Epidermal melanocyte (primary cell): ENCODE results near the gene SGPL1.
A peak's percentile ranks its signal among the peaks of the same experiment; 100 is the strongest.
"Not testable (repeated sequence)": the region's sequence is repeated elsewhere in the genome, so short reads cannot be mapped to it uniquely, and the experiment has no call there.

Experiments
- DNase-seq: peaks from one replicate; pipeline ENCODE4 v3.0.0; 2011; ENCODE audit warnings: low spot score; ENCODE audit not compliant: insufficient read length

The SGPL1 gene

DNA sequence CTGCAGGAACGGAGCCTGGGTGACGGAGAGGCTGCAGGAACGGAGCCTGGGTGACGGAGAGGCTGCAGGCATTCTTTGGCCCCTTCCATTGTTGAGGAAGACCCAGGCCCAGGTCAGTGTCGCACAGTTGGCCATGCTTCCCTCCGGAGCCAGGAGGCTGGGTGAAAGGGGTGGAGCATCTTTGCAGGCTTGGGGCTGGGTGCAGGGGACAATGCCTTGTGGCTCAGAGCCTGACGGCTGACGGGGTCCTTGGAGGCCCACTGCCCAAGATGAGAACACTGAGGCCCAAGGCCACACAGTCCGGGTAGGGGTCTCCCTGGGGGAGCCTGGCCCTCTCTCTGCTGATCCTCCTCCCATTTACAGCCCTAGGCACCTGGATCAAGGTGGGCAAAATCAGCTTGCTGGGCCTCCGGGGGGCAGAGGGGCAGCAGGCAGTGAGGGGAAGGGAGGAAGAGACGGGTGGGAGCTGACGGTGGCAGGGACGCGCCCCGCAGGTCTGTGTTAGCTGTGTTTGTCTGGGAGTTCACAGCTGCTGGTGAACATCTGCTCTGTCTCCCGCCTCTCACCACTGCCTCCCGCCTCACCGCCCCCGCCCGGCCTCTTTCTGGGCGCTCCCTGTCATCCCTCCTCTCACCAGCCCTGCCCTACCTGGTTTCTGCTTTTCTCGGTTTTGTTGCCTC, 103.2 kb downstream of the SGPL1 start:
- no peak for DNase-seq

GRCh38 chr10:70919906-70920305, 104.2 kb downstream of the SGPL1 start:
- not testable (repeated sequence) for DNase-seq

DNA sequence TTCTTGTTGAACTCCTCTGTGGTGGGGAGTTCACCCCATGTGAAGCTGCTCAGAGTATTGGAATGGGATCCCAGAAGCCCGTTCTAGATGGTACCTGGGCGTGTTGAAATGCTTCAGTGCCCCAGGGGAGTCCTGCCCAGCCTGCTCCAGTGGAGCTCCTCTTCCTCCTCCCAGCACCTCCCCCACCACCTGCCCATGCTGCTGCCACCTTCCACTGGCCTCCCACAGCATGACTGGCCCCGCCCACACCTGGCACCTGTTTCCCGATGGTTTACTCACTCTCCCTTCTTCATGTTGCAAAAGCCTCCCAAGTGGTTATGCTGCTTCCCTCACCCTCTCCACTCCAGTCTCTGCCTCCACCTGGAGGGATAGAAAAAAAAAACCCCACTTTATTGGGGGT, 104.8 kb downstream of the SGPL1 start:
- no peak for DNase-seq

GRCh38 chr10:70921285-70921684, 105.5 kb downstream of the SGPL1 start:
- no peak for DNase-seq

DNA sequence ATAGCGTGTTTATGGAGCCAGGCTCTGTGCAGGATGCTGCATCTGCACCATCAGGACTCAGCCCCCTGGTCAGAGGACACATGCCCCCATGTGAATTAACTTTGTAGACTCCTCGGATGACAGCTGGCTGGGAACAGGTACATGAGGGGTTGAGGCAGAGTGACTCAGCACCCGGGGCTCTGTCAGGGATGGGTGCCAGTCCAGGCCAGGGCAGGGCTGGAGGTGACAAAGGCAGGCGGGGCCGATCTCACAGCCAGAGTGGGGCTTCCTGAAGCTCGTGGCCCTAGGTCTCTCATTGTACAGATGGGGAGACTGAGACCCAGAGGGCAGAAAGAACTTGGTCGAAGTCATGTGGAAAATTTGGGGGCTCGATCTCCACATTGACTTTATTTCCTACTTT, 107.9 kb downstream of the SGPL1 start:
- DNase-seq = no peak

GRCh38 chr10:70925377-70926225, 109.9 kb downstream of the SGPL1 start:
- DNase-seq = peak; percentile 53

- no peak for DNase-seq
These were observed 110.7 kb downstream of the SGPL1 start for GRCh38 chr10:70926226-70927000.

DNA sequence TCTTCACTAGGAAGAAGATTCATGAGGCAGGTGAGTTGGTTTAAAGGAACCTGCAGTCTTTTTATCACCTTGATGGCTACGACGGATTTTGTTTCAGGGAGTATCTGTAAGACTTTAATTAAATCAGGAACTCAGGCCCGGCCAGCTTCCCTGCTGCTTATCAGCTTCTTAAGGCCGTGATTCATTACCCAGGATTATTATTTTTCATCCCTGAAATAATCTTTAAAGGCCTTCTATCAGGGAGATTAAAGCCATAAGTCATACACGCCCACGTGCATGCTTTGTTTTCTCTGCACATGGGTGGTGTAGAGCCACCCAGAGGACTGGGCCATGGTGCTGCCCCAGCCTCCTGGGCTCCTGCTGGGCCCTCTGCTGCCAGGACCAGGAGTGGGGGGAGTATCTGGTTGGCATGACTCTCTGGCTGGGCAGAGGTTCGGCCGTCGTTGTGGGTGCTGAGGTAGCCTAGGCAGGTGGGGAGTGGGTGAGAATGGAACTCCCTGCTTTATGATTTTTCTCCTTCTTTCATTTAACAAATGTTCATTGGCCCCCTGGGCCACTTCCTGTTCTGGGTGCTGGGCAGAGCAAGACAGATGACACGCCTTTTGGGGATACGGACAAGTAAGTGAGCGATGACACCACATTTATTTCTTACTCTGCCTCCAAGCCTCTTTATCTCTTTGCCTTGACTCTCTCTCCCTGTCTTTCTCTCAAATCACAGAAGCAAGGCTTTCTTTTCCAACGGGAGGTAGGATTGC, 111.6 kb downstream of the SGPL1 start:
- no peak for DNase-seq

GRCh38 chr10:70928140-70928539, 112.4 kb downstream of the SGPL1 start:
- DNase-seq = no peak

DNA sequence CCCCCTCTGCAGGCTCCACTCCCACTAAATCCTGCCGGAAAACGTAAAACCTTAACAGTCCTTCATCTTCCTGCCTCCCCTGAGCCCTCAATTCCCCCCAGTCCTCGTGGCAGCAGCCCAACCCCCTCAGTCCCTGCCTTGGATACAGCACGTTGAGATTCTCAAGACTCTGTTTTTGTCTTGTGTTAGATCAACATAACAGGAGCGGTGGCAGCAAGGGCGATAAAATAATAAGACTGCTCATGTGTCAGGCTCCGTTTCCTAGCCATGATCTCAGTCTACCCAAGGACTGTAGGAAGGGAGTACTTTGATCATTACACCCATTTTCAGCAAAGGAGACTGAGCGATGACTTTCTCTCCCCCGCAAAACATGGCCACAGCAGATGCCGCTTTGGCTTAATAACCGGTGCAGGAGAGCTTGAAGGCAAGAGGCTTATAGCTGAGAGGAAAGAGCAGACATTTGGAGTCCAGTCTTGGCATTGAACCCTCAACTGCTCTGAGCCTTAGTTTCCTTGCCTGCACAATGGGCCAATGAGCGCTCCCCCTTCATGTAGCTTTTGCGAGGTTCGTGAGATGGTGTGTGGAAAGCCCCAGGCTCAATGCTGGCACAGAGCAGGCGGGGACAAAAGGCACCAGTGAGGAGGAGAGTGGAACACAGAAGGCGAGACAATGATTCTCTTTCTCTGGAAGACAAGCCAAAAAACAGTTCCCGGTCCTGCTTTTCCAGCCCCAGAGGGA, 114.7 kb downstream of the SGPL1 start:
- DNase-seq = no peak
